GM13976 (cell line): Measurements from ENCODE around the gene ENPP5.

Experiments
- DNase-seq: peaks from one replicate; pipeline ENCODE4 v3.0.0; 2012; ENCODE audit warnings: low spot score
- CTCF ChIP-seq: IDR thresholded peaks from 2 replicates; pipeline ENCODE4 v1.5.1; 2012; ENCODE audit warnings: borderline replicate concordance, mild to moderate bottlenecking; ENCODE audit not compliant: insufficient read depth; ENCODE audit errors: extremely low read depth, missing control alignments, control extremely low read depth
- in situ Hi-C: fragments of 300-500 bp; cut with MboI; formaldehyde crosslinking; loops from one replicate; pipeline ENCODE4 v1.12.0; 2022; ENCODE audit warnings: low sequenced_read_pairs, mixed read lengths, inconsistent platforms; ENCODE audit not compliant: unreplicated experiment

Gene ENPP5

GRCh38 chr6:46170357-46171289 is at the start of gene ENPP5:
ENPP5 (minus strand) TSS chr6:46170980; CDS start chr6:46168262, 2,718 bp downstream.
- no peak for TF ChIP-seq CTCF
- in situ Hi-C loops: no loop called here
- peak; percentile 89 for DNase-seq

- in situ Hi-C loops: loop anchor here (5.0 to 25.0 kb wide), 4 partner anchors 127 to 418 kb away; no protein-coding TSS in a partner anchor
- no peak for TF ChIP-seq CTCF
- DNase-seq: no peak
Observed at GRCh38 chr6:46219661-46220060, 48.9 kb upstream of the ENPP5 start.

GRCh38 chr6:46218457-46218856 is 47.7 kb upstream of the ENPP5 start:
- no peak for DNase-seq
- in situ Hi-C loops: loop anchor here (25.0 kb wide), 2 partner anchors 281 to 419 kb away; no protein-coding TSS in a partner anchor
- TF ChIP-seq CTCF: no peak

GRCh38 chr6:46217671-46218131 is 46.9 kb upstream of the ENPP5 start:
- DNase-seq: peak; percentile 55
- in situ Hi-C loops: loop anchor here (25.0 kb wide), 2 partner anchors 280 to 420 kb away; no protein-coding TSS in a partner anchor
- TF ChIP-seq CTCF: no peak

GRCh38 chr6:46216879-46217278 is 46.1 kb upstream of the ENPP5 start:
- TF ChIP-seq CTCF: no peak
- no peak for DNase-seq
- in situ Hi-C loops: loop anchor here (25.0 kb wide), 2 partner anchors 280 to 420 kb away; no protein-coding TSS in a partner anchor

- in situ Hi-C loops: loop anchor here (25.0 kb wide), 2 partner anchors 278 to 422 kb away; no protein-coding TSS in a partner anchor
- no peak for TF ChIP-seq CTCF
- DNase-seq: no peak
Observed at GRCh38 chr6:46215777-46216176, 45.0 kb upstream of the ENPP5 start.
